Endometrial microvascular endothelial cells (primary cell): Measurements from ENCODE around the gene TNFAIP8L1. TPM values are rescaled to one million over a fixed set of nuclear protein-coding genes. Genes with fewer than 3 reads are reported as not detected.
"Not testable (repeated sequence)": the region's sequence is repeated elsewhere in the genome, so short reads cannot be mapped to it uniquely, and the experiment has no call there.

Source experiments
- in situ Hi-C: cut with HindIII; loops from 2 replicates; pipeline ENCODE4 v1.10.0; 2017; ENCODE audit warnings: low sequenced_read_pairs, low pct_unique_long_range_greater_than_20kb; ENCODE audit errors: inconsistent ontology term
- total RNA-seq: library from RNA; depleted of rRNA; stranded (reverse); fragments of >200 nt; gene quantifications from one replicate; pipeline ENCODE4 v1.2.3, GENCODE V29; 2015; ENCODE audit errors: inconsistent ontology term

The TNFAIP8L1 gene
- total RNA-seq, result 14.2 TPM

DNA sequence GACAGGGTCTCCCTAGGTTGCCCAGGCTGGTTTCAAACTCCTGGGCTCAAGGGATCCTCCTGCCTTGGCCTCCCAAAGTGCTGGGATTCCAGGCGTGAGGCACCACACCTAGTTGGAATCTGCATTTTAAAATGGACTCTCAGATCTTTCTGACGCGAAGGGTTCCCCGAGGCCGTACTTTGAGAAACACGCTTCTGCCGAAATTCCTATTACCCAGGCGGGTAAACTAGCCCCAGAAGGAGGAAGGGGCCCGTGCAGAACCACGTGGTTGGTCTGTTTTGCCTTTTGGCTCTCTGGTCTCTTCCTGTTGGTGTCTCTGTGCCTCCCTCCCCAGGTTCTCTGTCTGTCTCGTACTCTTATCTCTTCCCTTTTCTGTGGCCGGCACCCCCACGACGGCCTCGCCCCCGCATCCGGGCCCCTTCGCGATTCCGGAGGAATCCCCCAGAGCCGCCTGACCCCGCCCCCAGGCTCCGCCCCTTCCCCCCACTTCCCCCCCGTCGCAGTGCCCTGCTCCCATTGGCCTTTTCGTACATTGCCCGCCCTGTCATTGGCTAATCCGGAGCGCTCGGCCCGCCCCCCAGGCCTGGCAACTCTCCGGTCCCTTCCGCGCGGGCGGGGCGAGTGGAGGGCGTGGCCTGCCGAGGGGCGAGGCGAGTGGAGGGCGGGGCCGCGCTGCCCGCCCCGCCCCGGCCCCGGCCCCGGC lies at the start of gene TNFAIP8L1:
TSS of gene TNFAIP8L1 (plus strand) at position 689 of the 703 bp plus-strand sequence. CDS start 12,354 bp downstream, outside the sequence.
- in situ Hi-C loops, result no loop called here

DNA sequence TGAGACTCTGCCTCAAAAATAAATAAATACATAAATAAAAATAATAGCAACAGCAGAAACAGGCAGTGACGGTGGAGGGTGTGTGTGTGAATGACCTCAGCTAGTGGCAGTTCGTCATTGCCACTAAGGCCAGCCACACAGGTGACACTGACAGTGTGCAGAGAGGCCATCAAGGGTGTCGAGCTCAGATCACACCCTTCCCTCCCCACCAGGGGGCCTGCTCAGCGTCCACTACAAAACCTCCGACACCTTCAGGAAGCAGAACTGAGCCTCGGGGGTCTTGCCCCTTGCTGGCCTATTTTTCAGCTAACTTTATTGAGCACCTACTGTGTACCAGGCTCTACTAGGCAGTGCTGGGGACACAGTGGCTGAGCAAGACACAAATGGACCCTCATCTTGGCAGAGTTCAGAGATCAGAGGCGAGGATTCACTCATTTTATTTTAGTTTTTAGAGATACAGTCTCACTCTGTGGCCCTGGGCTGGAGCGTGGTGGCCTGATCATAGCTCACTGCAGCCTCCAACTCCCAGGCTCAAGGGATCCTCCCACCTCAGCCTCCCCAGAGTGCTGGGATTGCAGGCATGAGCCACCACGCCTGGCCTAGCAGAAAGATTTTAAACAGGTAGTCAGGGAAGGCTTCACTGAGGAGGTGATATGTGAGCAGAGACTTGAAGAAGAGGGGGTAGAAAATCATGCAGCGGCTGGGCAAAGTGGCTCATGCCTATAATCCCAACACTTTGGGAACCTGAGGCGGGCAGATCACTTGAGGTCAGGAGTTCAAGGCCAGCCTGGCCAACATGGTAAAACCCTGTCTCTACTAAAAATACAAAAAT lies 49.5 kb upstream of the TNFAIP8L1 start:
- in situ Hi-C loops, result no loop called here

DNA sequence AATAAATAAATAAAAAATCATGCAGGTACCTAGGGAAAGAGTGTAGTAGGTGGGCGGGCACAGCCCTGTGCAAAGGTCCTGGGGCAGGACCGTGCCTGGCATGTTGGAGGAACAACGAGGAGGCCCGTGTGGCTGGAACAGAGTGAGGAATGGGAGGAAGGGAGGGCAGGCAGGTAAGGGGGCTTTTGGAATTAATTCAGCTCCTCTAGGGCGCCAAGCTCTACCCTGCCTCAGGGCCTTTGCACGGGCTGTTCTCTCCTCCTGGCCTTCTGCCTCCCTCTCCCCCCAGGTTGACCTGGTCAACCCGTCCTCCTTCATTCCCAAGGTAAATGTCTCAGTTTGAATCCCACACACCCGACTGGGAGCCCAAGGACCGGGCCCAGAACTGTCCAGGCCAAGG lies 48.8 kb upstream of the TNFAIP8L1 start:
- in situ Hi-C loops, result no loop called here

DNA sequence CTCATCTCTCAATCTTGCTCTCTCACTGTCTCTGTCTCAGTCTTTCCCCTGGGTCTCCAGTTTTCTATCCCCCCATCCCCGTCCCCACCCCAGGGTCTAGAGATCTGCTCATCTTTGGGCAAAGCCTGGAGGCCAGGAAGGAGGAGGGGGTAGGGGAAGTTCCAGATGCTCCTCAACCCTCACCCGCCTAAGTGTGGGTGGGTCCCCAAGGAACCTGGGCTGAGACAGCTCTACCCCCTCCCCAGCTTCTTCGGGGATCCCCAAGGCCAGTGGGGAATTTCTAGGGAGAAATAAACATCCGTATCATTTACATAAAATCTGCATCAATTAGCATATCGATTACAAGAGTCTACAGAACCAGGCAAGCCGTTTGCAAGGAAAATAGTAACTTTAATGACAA lies 48.0 kb upstream of the TNFAIP8L1 start:
- in situ Hi-C loops, result no loop called here

DNA sequence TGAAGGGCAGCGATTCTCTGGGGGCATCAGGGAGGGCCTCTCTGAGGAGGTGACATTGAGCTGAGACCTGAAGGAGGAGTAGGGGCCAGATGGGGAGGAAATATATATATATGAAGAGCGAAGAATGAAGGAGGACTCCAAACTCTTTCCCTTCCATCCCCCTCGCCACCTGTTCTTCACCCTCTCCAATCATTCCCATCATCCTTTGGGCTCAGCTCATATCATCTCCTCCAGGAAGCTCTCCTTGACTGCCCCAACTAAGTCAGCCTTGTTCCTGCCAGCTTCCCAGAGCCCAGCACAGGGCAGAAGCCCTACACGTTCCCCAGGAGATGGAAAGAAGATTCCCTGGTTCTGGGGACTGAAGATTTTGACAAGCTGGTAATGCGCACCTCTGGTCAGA lies 46.9 kb upstream of the TNFAIP8L1 start:
- in situ Hi-C loops, result no loop called here

DNA sequence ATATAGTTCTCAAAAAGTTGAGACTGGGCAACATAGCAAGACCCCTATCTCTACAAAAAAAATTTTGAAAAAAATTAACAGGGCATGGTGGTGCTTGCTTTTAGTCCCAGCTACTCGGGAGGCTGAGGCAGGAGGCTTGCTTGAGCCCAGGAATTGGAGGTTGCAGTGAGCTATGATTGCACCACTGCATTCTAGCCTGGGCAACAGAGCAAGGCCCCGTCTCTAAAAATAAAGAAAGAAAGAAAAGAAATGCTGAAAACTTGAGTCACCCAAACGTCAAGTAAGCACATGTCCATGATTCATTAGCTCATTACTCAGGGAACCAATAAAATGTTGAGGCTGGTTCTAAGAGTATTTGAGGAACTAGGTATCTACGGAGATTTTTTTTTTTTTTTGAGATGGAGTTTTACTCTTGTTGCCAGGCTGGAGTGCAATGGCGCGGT lies 45.9 kb upstream of the TNFAIP8L1 start:
- in situ Hi-C loops, result no loop called here

DNA sequence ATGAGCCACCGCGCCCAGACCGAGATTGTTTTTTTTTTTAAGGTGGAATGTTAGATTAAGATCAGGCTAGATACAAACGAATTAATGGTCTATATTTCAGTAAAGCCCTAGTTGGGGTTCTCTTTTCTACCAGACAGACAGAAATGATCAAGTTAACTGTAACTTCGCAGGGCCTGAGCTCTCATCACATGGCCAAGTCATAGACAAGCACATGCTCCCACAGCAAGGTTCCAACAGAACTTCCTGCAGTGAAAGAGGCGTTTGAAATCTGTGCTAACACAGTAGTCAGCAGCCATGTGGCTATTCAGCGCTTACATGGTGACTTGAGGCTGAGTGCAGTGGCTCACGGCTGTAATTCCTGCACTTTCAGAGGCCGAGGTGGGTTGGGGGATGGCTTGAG lies 45.1 kb upstream of the TNFAIP8L1 start:
- in situ Hi-C loops, result no loop called here

DNA sequence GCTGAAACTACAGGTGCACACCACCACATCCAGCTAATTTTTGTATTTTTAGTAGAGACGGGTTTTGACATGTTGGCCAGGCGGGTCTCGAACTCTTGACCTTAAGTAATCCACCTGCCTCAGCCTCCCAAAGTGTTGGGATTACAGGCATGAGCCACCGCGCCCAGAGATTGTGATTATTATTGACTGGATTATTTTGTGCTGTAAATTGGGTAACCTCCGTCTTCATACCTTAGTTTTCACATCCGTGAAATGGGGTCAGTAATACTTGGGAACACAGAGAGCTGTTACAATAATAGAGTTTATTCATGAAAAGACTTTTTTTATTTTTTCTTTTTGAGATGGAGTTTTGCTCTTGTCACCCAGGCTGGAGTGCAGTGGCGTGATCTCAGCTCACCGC lies 44.2 kb upstream of the TNFAIP8L1 start:
- in situ Hi-C loops, result not testable (repeated sequence)

DNA sequence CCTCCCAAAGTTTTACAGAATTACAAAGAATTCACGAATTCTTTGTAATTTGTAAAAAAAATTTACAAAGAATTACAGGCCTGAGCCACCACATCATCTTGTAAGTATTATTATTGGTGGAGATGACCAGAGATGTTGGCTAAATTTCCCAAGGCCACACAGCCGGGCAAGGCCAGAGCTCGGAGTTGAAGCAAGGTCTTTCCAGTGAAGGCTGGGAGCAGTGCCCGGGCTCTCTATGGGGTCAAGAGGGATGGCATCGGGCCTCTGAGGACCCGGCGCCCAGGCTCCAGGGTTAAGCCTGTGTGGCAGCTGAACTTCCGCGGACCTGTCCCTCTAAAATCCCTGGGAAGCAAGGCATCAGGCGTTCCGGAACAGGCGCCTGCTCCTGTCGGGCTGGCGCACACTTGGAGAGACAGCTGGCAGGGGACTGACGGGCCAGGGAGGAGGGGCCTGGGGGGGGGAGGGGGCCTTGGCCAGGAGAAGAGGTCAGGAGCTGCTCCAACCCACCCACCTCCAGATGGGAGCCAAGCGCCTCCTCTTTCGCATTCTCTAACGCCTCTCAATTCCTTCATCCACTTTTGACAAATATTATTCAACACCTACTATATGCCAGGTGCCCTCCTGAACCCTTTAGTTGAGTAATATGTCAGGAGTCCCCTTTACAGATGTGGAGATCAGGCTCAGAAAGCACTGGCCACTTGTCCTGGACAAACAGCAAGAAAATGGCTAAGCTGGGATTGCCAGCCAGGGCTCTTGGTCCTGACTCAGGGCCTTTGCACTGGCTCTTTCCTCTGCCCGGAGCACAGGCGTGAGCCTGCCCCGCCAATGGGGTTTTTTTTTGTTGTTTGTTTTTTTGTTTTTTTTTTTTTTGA lies 43.0 kb upstream of the TNFAIP8L1 start:
- in situ Hi-C loops, result no loop called here

DNA sequence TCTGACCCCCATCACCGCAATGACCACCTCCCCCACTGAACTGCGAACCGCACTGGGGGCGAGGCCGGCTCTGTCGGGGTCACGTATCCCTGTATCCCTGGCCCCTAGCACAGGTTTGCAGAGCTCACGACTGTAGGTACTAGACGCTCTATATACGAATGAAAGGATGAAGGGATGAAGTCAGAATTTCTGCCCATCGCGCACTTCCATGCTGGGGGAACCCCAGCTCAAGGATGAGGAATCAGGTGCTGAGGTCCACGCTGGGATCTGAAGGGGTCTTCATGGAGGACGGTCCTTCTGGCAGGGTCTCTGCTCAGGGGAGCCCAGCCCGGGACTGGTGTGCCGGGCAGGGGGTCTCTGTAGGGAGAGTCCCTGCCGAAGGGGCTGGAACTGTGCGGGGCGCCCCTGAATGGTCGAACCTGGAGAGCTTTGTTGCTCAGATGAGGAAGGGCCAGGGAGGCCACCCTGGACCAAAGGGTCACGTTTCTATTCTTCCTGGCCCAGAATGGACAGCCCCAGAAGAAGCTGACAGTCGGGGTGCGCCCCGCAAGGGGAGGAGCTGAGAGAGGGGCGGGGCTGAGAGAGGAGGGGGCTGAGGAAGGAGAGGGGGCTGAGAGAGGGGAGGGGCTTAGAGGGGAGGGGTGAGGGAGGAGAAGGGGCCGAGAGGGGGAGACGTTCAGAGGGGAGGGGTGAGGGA lies 41.9 kb upstream of the TNFAIP8L1 start:
- in situ Hi-C loops, result no loop called here

DNA sequence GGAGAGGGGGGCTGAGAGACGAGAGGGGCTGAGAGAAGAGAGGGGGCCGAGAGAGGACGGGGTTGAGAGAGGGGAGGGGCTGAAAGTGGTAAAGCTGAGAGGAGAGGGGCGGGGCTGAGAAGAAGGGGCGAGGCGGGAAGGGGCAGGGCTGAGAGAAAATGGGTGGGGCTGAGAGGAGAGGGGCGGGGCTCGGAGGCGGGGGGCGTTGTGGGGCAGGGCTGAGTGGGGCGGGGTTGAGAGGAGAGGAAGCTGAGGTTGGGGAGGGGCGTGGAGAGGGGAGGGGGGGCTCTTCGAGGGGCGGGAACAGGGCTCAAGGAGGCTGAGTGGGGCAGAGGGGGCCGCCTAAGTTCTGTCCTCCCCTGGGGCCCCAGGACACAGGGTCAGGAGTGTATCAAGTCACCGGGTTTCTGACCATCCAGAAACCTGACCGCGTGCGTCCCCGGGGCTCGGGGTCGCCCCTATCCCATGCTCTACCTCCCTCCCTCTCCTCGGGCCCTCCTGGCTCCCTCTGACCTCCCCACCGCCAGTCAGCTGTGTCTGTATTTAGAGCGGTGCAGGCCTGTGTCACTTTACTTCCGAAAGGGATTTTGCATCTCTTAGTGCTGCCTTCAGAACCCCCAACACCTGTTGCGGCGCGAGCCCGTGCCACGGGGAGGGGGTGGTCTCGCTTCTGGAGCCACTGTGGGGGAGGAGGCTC lies 41.2 kb upstream of the TNFAIP8L1 start:
- in situ Hi-C loops, result no loop called here

DNA sequence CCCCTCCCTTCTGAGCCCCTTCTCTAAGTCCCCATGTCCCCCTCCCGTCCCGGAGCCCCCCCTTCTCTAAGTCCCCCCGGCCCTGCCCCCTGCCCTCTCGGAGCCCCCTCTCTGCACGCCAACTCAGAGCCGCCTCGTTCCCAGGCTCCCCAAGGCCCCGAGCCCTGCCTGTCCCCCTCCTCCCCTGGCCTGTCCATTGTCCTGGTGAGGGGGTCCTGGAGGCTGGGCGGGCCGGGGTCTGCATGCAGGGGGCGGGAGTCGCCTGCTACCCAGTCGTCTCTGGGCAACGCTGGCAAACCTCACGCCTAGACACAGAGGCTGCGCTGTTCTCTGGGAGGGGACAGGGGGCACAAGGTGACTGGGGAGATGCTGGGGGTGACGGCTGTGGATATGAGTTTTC lies 40.6 kb upstream of the TNFAIP8L1 start:
- in situ Hi-C loops, result no loop called here

DNA sequence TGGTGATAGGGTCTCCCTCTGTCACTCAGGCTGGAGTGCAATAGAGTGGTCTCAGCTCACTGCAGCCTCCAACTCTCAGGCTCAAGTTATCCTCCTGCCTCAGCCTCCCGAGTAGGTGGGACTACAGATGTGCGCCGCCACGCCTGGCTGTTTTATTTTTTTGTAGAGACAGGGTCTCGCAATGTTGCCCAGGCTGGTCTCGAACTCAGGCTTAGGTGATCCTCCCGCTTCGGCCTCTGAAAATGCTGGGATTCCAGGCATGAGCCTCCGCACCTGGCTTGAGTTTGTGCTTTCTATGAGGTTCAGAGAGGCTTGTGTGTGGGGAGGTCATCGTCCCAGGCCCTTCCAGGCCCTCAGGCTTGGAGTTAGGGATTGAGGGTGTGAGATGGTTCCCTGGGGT lies 39.2 kb upstream of the TNFAIP8L1 start:
- in situ Hi-C loops, result no loop called here

DNA sequence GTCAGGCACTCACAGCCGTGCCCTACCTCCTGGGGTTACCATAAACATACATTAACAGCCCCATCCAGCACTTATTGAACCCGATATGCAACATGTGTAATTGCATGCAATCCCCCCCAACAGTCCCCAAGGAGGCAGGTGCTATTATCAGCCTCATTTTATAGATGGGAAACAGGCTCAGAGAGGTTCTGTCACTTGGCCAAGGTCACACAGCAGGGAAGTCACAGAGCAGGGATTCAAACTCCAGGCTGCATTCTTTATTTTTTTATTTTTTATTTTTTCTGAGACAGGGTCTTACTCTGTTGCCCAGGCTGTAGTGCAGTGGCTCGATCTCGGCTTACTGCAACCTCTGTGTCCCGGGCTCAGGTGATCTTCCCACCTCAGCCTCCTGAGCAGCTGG lies 38.4 kb upstream of the TNFAIP8L1 start:
- in situ Hi-C loops, result no loop called here

DNA sequence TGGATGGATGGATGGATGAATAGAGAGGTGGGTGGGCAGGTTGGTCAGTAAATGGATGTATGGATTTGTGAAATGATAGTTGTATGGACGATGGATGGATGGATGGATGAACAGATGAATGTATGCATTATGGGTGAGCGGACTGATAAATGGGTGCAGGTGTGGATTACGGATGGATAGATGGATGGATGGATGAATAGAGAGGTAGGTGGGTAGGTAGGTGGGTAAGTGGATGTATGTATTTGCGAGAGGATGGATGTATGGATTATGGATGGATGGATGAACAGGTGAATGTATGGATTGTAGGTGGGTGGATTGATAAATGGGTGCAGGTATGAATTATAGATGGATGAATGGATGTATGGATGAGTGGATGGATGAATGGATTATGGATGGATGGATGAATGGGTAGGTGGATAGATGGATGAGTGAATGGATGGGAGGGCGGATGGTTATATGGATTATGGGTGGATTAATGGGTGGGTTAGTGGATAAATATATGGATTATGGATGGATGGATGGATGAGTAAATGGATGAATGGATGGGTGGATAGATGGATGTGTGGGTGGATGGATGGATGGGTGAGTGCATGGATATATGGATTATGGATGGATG lies 37.0 kb upstream of the TNFAIP8L1 start:
- in situ Hi-C loops, result no loop called here

DNA sequence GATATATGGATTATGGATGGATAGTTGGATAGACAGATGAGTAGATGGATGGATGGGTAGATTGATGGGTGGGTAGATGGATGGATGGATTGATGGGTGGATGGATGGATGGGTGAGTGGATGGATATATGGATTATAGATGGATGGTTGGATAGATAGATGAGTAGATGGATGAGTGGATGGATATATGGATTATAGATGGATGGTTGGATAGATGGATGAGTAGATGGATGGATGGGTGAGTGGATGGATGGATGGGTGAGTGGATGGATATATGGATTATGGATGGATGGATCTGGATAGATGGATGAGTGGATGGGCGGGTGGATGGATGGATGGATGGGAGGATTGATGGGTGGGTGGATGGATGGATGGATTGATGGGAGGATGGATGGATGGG lies 36.4 kb upstream of the TNFAIP8L1 start:
- in situ Hi-C loops, result no loop called here

DNA sequence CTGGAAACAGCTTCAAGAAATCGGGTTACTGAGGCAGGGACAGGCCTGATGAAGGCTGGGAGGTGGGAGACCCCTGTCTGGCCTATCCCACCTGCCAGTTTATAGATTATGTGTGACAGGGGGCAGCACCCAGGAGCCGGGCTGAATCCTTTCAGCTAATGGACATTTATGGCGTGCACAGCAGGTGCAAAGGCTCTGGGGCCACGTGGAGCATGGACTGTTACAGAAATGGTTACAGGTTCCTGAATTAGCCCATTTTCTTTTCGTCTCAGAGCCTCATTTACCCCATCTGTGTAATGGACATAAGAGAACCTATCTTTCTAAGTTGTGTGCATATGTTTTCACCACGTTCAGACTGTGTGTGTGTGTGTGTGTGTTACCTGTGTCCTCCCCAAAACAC lies 34.4 kb upstream of the TNFAIP8L1 start:
- in situ Hi-C loops, result no loop called here

DNA sequence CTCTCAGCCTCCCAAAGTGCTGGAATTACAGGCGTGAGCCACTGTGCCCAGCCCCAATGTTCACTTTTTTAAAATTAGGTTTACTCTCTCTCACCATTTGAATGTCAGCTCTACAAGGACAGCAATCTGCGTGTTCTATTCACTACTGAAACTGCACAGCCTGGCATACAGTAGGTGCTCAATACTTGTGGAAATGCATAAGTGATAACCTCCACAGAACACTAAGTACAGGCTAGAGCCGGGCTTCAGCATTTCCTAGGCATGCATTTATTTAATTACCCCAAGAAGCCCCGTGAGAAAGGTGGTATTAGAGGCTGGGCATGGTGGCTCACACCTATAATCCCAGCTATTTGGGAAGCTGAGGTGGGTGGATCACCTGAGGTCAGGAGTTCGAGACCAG lies 33.1 kb upstream of the TNFAIP8L1 start:
- in situ Hi-C loops, result no loop called here
